K562 (cell line): ENCODE data around the gene KATNB1. TPM values are rescaled to one million over a fixed set of nuclear protein-coding genes. Genes with fewer than 3 reads are reported as not detected.

ENCODE experiments used
- ATAC-seq: fragments of 200-7000 bp; cut with Tn5 transposase; 3 replicates; pipeline ENCODE4 v1.9.1; 2020; ENCODE audit warnings: moderate library complexity
- BruUV-seq: library from RNA; stranded (reverse); fragments of 400-500 nt; replicated peaks from 2 replicates; lab custom pipeline; 2021; lab: Mats Ljungman, UMichigan
- CTCF ChIA-PET: fragments of 300-600 bp; formaldehyde crosslinking; extraction: SDS; loops from one replicate; lab custom pipeline; 2021; ENCODE audit warnings: low intra/inter-chr PET ratio; lab: Yijun Ruan, JAX
- POLR2A ChIA-PET: fragments of 300-600, 350-650 bp; sonication (Branson Sonifier 250); formaldehyde crosslinking; extraction: SDS; loops from one replicate; lab custom pipeline; 2021; ENCODE audit warnings: antibody characterized with exemption, inconsistent platforms; lab: Yijun Ruan, JAX
- DNase-seq, 4 experiments: peaks; one replicate each; pipeline versions ENCODE4 v3.0.0 to v3.0.0-alpha.2; 2011 to 2018; ENCODE audit warnings: low spot score in 3 of 4, mixed read lengths in 3 of 4; ENCODE audit errors: extremely low read depth in 1 of 4
- FAIRE-seq: peaks from 2 replicates; lab custom pipeline; 2011; peaks lifted over from hg19 to GRCh38; lab: Jason Lieb, UNC
- H2AFZ ChIP-seq: 2 replicates; pipeline ENCODE4 v1.6.0; 2011; ENCODE audit warnings: low read depth, low read length, control low read depth, inconsistent platforms
- H3K27ac ChIP-seq: fragments of 200-600 bp; 3 replicates; pipeline ENCODE4 v1.8.0; 2011; ENCODE audit warnings: low read depth, mild to moderate bottlenecking, control low read depth, inconsistent platforms, low read length, moderate library complexity, mixed read lengths; ENCODE audit errors: extremely low read depth
- H3K27me3 ChIP-seq, 2 experiments: fragments of 300-600 bp in 1 of 2; 2 replicates in 1 of 2; 3 replicates in 1 of 2; pipeline versions ENCODE4 v1.6.0 to v1.8.0; 2011; ENCODE audit warnings: inconsistent platforms in 2 of 2, low read length in 2 of 2, mild to moderate bottlenecking in 1 of 2, mixed read lengths in 1 of 2, moderate library complexity in 1 of 2; ENCODE audit not compliant: control insufficient read depth in 2 of 2, insufficient read depth in 2 of 2
- H3K36me3 ChIP-seq: fragments of 300-600 bp; 3 replicates; pipeline ENCODE4 v1.8.0; 2011; ENCODE audit warnings: mild to moderate bottlenecking, low read length, inconsistent platforms; ENCODE audit not compliant: control insufficient read depth, insufficient read depth
- H3K4me1 ChIP-seq, 2 experiments: fragments of 200-600 bp in 1 of 2; replicated peaks in 1 of 2; 2 replicates in 1 of 2; 3 replicates in 1 of 2; pipeline versions ENCODE4 v1.5.1 to v1.8.0; 2011; ENCODE audit warnings: inconsistent platforms in 2 of 2, low read length in 2 of 2, mild to moderate bottlenecking in 1 of 2, mixed read lengths in 1 of 2, moderate library complexity in 1 of 2; ENCODE audit not compliant: control insufficient read depth in 2 of 2, insufficient read depth in 2 of 2
- H3K4me2 ChIP-seq: 2 replicates; pipeline ENCODE4 v1.6.1; 2011; ENCODE audit warnings: low read length, control low read depth, inconsistent platforms, mixed read lengths; ENCODE audit not compliant: insufficient read depth
- H3K4me3 ChIP-seq: fragments of 200-600 bp; sonication (generic), shearing (Covaris generic); 2 replicates; pipeline ENCODE4 v1.5.1; 2016; ENCODE audit warnings: control low read depth, inconsistent platforms
- H3K79me2 ChIP-seq: fragments of 200-600 bp; 3 replicates; pipeline ENCODE4 v1.8.0; 2011; ENCODE audit warnings: low read length, inconsistent platforms; ENCODE audit not compliant: control insufficient read depth, insufficient read depth
- H3K9ac ChIP-seq, 2 experiments: 2 replicates each; pipeline versions ENCODE4 v1.6.0 to v1.6.1; 2011; ENCODE audit warnings: low read depth in 2 of 2, low read length in 2 of 2, control low read depth in 1 of 2, inconsistent platforms in 1 of 2, mild to moderate bottlenecking in 1 of 2, mixed read lengths in 1 of 2; ENCODE audit not compliant: insufficient read depth in 1 of 2
- H3K9me1 ChIP-seq: one replicate; pipeline ENCODE4 v1.6.0; 2011; ENCODE audit warnings: inconsistent platforms, mild to moderate bottlenecking, low read length, moderate library complexity; ENCODE audit not compliant: control insufficient read depth, insufficient read depth
- H3K9me3 ChIP-seq: replicated peaks from 2 replicates; pipeline ENCODE4 v1.5.1; 2011; ENCODE audit warnings: low read depth, low read length, inconsistent platforms; ENCODE audit not compliant: control insufficient read depth, insufficient read depth
- H4K20me1 ChIP-seq: replicated peaks from 2 replicates; pipeline ENCODE4 v1.6.1; 2011; ENCODE audit warnings: low read length, inconsistent platforms, mixed read lengths; ENCODE audit not compliant: control insufficient read depth, insufficient read depth
- BCOR ChIP-seq: fragments of 450-650 bp; IDR thresholded peaks from 2 replicates; pipeline ENCODE4 v1.6.1; 2016
- DLX4 ChIP-seq: fragments of 250-450 bp; sonication (Bioruptor Pico); IDR thresholded peaks from 2 replicates; pipeline ENCODE4 v1.6.1; 2021; ENCODE audit warnings: mild to moderate bottlenecking
- HDAC2 ChIP-seq: fragments of 450-650 bp; IDR thresholded peaks from 2 replicates; pipeline ENCODE4 v1.6.1; 2016; ENCODE audit warnings: mild to moderate bottlenecking
- HDGF ChIP-seq: fragments of 450-650 bp; IDR thresholded peaks from 2 replicates; pipeline ENCODE4 v1.6.1; 2016
- HOXB6 ChIP-seq: fragments of 250-450 bp; sonication (Bioruptor Pico); IDR thresholded peaks from 2 replicates; pipeline ENCODE4 v1.5.1; 2022; ENCODE audit warnings: mild to moderate bottlenecking, borderline replicate concordance
- ILK ChIP-seq: fragments of 450-650 bp; IDR thresholded peaks from 2 replicates; pipeline ENCODE4 v1.6.1; 2016; ENCODE audit warnings: missing genetic modification characterization, low read depth, mild to moderate bottlenecking, missing compliant biosample characterization, moderate library complexity, borderline replicate concordance
- MYBL2 ChIP-seq, 2 experiments: fragments of 450-650 bp in 1 of 2; sonication (generic) in 1 of 2; formaldehyde crosslinking in 1 of 2; IDR thresholded peaks; 2 replicates each; pipeline versions ENCODE4 v1.6.1 to v1.8.1; 2017 to 2022; ENCODE audit warnings: borderline replicate concordance in 1 of 2, inconsistent platforms in 1 of 2, low read depth in 1 of 2, mild to moderate bottlenecking in 1 of 2, missing genetic modification reagents in 1 of 2, moderate library complexity in 1 of 2
- RBM22 ChIP-seq: fragments of 200-400 bp; formaldehyde crosslinking; IDR thresholded peaks from 2 replicates; pipeline ENCODE4 v1.6.1; 2018; ENCODE audit warnings: low read length, low read depth; ENCODE audit not compliant: poor library complexity, severe bottlenecking
- RFX7 ChIP-seq: fragments of 250-450 bp; sonication (Bioruptor Pico); IDR thresholded peaks from 2 replicates; pipeline ENCODE4 v1.5.1; 2021; ENCODE audit warnings: mild to moderate bottlenecking
- SMAD4 ChIP-seq: fragments of 250-450 bp; sonication (Bioruptor Pico); conservative IDR thresholded peaks from 2 replicates; pipeline ENCODE4 v1.8.0; 2021; ENCODE audit warnings: inconsistent platforms, mild to moderate bottlenecking, moderate library complexity
- U2AF1 ChIP-seq: fragments of 200-400 bp; formaldehyde crosslinking; optimal IDR thresholded peaks from 2 replicates; pipeline ENCODE3; 2017; ENCODE audit warnings: mild to moderate bottlenecking, low read depth, low read length, moderate library complexity
- UBTF ChIP-seq, 2 experiments: IDR thresholded peaks; 2 replicates each; pipeline ENCODE4 v1.6.1; 2012; ENCODE audit warnings: improper control_type of control experiment in 2 of 2, low read depth in 2 of 2, low read length in 2 of 2, borderline replicate concordance in 1 of 2
- ZBTB2 ChIP-seq: fragments of 450-650 bp; IDR thresholded peaks from 2 replicates; pipeline ENCODE4 v1.6.1; 2016; ENCODE audit warnings: antibody characterized with exemption
- WGBS: fragments of 100-300 bp; shearing (Covaris generic); methylation state at CpG from one replicate; pipeline ENCODE4 v1.1.6; 2016; ENCODE audit warnings: low coverage, mixed read lengths; ENCODE audit not compliant: insufficient coverage; ENCODE audit errors: missing lambda C conversion rate; 5-methylcytosine and 5-hydroxymethylcytosine counted together
- in situ Hi-C: fragments of 300-500 bp; cut with MboI; formaldehyde crosslinking; loops from 4 replicates; pipeline ENCODE4 v1.15.0; 2018; ENCODE audit warnings: inconsistent platforms, mixed read lengths
- intact Hi-C: fragments of 100-400 bp; cut with micrococcal nuclease; formaldehyde crosslinking; loops from 2 replicates; pipeline ENCODE4 v1.14.2; 2022
- polyA plus RNA-seq, 8 experiments: library from polyadenylated mRNA; depleted of rRNA in 4 of 8; stranded (reverse) in 5 of 8; unstranded in 3 of 8; fragments of >200 nt; fragmentation: Nextera tagmentation in 2 of 8; fragmentation: Illumina TruSeq in 1 of 8; extraction: Ambion mirVana in 2 of 8; extraction: Trizol in 1 of 8; gene quantifications; 2 replicates each; pipeline versions ENCODE4 v1.2.1 to v1.2.3, GENCODE V29; 2011 to 2014; ENCODE audit warnings: inconsistent platforms in 1 of 8, missing spikeins in 1 of 8
- total RNA-seq, 7 experiments: library from RNA; depleted of rRNA in 6 of 7; stranded (reverse); fragments of >200 nt in 6 of 7; fragmentation: Illumina TruSeq in 2 of 7; extraction: Trizol in 2 of 7; gene quantifications; 2 replicates each; pipeline versions ENCODE4 v1.2.1 to v1.2.3, GENCODE V29; 2011 to 2021; ENCODE audit warnings: low replicate concordance in 1 of 7
- TF ChIP-seq, protein P1 (sequence below): conservative IDR thresholded peaks from 2 replicates; pipeline ENCODE4 v1.6.1; 2011; ENCODE audit warnings: low read depth, mild to moderate bottlenecking, low read length; ENCODE audit not compliant: control insufficient read depth
- TF ChIP-seq, protein P2 (sequence below): fragments of 450-650 bp; formaldehyde crosslinking; IDR thresholded peaks from 2 replicates; pipeline ENCODE4 v1.4.0; 2020; ENCODE audit warnings: mild to moderate bottlenecking, mixed read lengths

Gene KATNB1
- total and polyA plus RNA-seq, 9 of the 15 experiments (the other 6 are each of a cell fraction or from before 2014, with no cell fraction given): 1.2 to 52.6 (median 21.9) TPM

DNA sequence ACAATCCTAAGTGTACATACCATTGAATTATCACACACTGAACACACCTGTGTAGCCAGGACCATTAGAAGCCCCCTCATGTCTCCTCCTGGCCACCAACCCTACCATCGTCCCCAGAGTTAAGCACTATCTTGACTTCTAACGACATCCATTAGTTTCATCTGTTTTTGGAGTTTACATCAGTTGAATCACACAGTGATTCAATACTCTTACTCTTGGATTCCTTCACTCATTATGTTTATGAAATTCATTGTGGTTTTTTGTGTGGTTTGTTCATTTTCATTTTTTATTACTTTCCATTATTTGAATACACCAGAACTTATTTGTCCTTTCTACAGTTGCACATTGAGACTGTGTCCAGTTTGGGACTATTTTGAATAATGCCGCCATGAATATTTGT is 27.4 kb upstream of the KATNB1 start:
- FAIRE-seq (no peak), ATAC-seq (no peak), DNase-seq (no peak)
- Histone ChIP-seq H3K27ac (no peak overlapping the region), H3K4me2 (no peak overlapping the region), H2AFZ (no peak overlapping the region), H3K36me3 (no peaks in the 10 kb centered on the region), H4K20me1 (no peaks in the 10 kb centered on the region), H3K27me3 (peaks cover 3 to 15% of the 10 kb centered on the region in 2 experiments; a peak in 3 of 5 replicates), H3K9me1 (no peaks in the 10 kb centered on the region), H3K9me3 (no peaks in the 10 kb centered on the region), H3K9ac (no peak overlapping the region), H3K4me1 (peaks cover 6 to 16% of the 10 kb centered on the region in 2 experiments; a peak in 4 of 5 replicates), H3K4me3 (no peak overlapping the region), H3K79me2 (no peaks in the 10 kb centered on the region)
- no TSS peak for BruUV-seq
- intact Hi-C loops (no loop called here), in situ Hi-C loops (no loop called here)
- TF ChIP-seq ILK (tag) (no peak), RFX7 (CRISPR knock-in tag) (no peak), HDAC2 (no peak), ZBTB2 (no peak), U2AF1 (no peak), HDGF (no peak), SMAD4 (CRISPR knock-in tag) (no peak), HOXB6 (CRISPR knock-in tag) (no peak), BCOR (no peak), RBM22 (no peak), DLX4 (CRISPR knock-in tag) (no peak), MYBL2 (IDR thresholded peaks at IDR 0.05; ENCODE audit: low read depth) (no peak), MYBL2 (CRISPR knock-in tag; IDR thresholded peaks at IDR 0.05; ENCODE audit: borderline replicate concordance) (no peak), UBTF (IDR thresholded peaks at IDR 0.05; ENCODE audit: borderline replicate concordance in 1 of 2, low read depth in 2 of 2, low read length in 2 of 2) (no peak)
- TF ChIP-seq, protein P1, sequence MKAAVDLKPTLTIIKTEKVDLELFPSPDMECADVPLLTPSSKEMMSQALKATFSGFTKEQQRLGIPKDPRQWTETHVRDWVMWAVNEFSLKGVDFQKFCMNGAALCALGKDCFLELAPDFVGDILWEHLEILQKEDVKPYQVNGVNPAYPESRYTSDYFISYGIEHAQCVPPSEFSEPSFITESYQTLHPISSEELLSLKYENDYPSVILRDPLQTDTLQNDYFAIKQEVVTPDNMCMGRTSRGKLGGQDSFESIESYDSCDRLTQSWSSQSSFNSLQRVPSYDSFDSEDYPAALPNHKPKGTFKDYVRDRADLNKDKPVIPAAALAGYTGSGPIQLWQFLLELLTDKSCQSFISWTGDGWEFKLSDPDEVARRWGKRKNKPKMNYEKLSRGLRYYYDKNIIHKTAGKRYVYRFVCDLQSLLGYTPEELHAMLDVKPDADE: no peak
- TF ChIP-seq, protein P2, sequence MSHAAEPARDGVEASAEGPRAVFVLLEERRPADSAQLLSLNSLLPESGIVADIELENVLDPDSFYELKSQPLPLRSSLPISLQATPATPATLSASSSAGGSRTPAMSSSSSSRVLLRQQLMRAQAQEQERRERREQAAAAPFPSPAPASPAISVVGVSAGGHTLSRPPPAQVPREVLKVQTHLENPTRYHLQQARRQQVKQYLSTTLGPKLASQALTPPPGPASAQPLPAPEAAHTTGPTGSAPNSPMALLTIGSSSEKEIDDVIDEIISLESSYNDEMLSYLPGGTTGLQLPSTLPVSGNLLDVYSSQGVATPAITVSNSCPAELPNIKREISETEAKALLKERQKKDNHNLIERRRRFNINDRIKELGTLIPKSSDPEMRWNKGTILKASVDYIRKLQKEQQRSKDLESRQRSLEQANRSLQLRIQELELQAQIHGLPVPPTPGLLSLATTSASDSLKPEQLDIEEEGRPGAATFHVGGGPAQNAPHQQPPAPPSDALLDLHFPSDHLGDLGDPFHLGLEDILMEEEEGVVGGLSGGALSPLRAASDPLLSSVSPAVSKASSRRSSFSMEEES (CRISPR knock-in tag): no peak
- ChIA-PET POLR2A (no interaction called here), CTCF (no interaction called here)
- WGBS: 27% methylated on average over 3 of the region's 3 CpGs
